Body of pancreas (tissue), 4 donors: ENCODE results near the gene BMP3. TPM values are rescaled to one million over a fixed set of nuclear protein-coding genes. Genes with fewer than 3 reads are reported as not detected.

Experiments
- ATAC-seq: fragments of 150-250 bp; one replicate; pipeline ENCODE4 v1.9.1; 2016
- DNase-seq, 4 donors: peaks; one replicate each; pipeline ENCODE4 v3.0.0-alpha.2; 2019
- H3K27ac ChIP-seq, 4 donors: fragments of 200-600 bp; sonication (generic); 1 replicate in 3 of 4; 2 replicates in 1 of 4; pipeline versions ENCODE4 v1.5.1 to v1.6.1; 2016 to 2019; ENCODE audit warnings: mild to moderate bottlenecking in 1 of 4, mixed read lengths in 1 of 4, moderate library complexity in 1 of 4
- H3K27me3 ChIP-seq, 2 donors: fragments of 200-600 bp; sonication (generic); one replicate each; pipeline ENCODE4 v1.6.0; 2016; ENCODE audit warnings: mild to moderate bottlenecking in 1 of 2
- H3K36me3 ChIP-seq, 2 donors: fragments of 200-600 bp; sonication (generic); replicated peaks in 1 of 2; 2 replicates each; pipeline ENCODE4 v1.5.1; 2016; ENCODE audit warnings: low read depth in 2 of 2; ENCODE audit not compliant: insufficient read depth in 1 of 2
- H3K4me1 ChIP-seq: fragments of 200-600 bp; sonication (generic); one replicate; pipeline ENCODE4 v1.6.0; 2016
- H3K4me3 ChIP-seq, 2 donors: fragments of 200-600 bp; sonication (generic); 1 replicate in 1 of 2; 2 replicates in 1 of 2; pipeline ENCODE4 v1.5.1; 2016 to 2019
- H3K9me3 ChIP-seq, 3 donors: fragments of 200-600 bp; sonication (generic); 1 replicate in 2 of 3; 2 replicates in 1 of 3; pipeline ENCODE4 v1.5.1; 2016
- POLR2A ChIP-seq, 3 donors: fragments of 450-650 bp; IDR thresholded peaks; one replicate each; pipeline ENCODE4 v1.6.1; 2016; ENCODE audit warnings: antibody characterized with exemption in 3 of 3, mild to moderate bottlenecking in 2 of 3
- WGBS, 2 donors: methylation state at CpG; one replicate each; pipeline ENCODE4 v1.1.5; 2017; 5-methylcytosine and 5-hydroxymethylcytosine counted together
- intact Hi-C: fragments of 100-400 bp; cut with DNase I; formaldehyde crosslinking; loops from one replicate; pipeline ENCODE4 v1.15.1; 2023
- total RNA-seq, 2 donors: library from RNA; depleted of rRNA; stranded (reverse); fragments of >200 nt; gene quantifications; one replicate each; pipeline ENCODE4 v1.1.0, GENCODE V29; 2016
- TF ChIP-seq, protein P1 (sequence below), 7 experiments: fragments of 450-650 bp in 4 of 7; fragments of 200-600 bp in 3 of 7; sonication (generic) in 3 of 7; IDR thresholded peaks; one replicate each; pipeline ENCODE4 v1.5.1; 2016 to 2019; ENCODE audit warnings: antibody characterized with exemption in 7 of 7

Gene BMP3
- total RNA-seq, 2 donors from 2014 or later, result 0.26 TPM; not detected in 1

- DNase-seq (no peak), ATAC-seq (no peak)
- Histone ChIP-seq H3K36me3 (no peaks in the 10 kb centered on the region), H3K9me3 (no peaks in the 10 kb centered on the region), H3K27me3 (no peaks in the 10 kb centered on the region), H3K4me3 (no peak overlapping the region), H3K27ac (no peak overlapping the region), H3K4me1 (no peaks in the 10 kb centered on the region)
- intact Hi-C loops, result no loop called here
- 16 to 18% methylated on average over 4 of the region's 4 CpGs for WGBS, 2 donors
- TF ChIP-seq POLR2A (IDR thresholded peaks at IDR 0.05), result no peak
- TF ChIP-seq, protein P1, sequence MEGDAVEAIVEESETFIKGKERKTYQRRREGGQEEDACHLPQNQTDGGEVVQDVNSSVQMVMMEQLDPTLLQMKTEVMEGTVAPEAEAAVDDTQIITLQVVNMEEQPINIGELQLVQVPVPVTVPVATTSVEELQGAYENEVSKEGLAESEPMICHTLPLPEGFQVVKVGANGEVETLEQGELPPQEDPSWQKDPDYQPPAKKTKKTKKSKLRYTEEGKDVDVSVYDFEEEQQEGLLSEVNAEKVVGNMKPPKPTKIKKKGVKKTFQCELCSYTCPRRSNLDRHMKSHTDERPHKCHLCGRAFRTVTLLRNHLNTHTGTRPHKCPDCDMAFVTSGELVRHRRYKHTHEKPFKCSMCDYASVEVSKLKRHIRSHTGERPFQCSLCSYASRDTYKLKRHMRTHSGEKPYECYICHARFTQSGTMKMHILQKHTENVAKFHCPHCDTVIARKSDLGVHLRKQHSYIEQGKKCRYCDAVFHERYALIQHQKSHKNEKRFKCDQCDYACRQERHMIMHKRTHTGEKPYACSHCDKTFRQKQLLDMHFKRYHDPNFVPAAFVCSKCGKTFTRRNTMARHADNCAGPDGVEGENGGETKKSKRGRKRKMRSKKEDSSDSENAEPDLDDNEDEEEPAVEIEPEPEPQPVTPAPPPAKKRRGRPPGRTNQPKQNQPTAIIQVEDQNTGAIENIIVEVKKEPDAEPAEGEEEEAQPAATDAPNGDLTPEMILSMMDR (IDR thresholded peaks at IDR 0.05), result peak; percentile 45 to 69 (median 54)
These were observed 9.6 kb downstream of the BMP3 start for GRCh38 chr4:81040012-81040659.

DNA sequence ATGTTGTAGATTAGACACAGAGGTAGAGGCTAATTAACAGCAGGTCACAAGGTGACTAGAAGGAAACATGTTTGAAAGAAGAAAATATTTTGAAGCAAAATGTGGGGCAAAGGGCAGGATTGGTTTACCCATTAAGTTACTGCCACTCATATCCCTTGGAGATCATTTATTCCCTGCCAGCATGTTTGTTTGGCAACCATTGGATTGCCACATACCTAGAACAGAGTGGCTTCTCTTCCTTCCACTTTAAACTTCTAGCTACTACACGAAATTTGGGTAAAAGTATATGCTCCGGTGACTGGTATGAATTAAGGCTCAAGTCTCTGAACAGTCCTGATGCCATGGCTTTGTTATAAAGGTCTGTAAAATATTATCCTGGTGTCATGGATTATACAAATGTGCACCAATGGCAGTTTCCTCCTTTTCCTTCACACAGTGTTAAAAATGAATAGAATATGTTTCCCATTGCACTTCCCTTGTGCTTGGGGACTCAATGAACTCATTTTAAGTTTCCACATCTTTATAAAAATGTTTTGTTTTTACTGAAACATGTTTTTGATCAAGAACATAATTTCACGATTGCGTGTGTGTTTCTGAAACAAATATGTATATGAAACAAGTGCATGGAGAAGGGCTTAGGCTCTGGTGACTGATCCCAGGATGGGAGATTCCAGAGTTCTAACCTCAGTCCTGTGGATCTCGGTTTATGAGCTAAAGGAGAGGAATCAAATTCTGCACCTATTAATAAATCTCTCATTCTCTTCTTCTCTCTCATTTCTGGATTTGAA is 12.3 kb downstream of the BMP3 start:
- intact Hi-C loops, result no loop called here

GRCh38 chr4:81049330-81049729 is 18.8 kb downstream of the BMP3 start:
- WGBS, 2 donors, result 74 to 79% methylated on average over 4 of the region's 4 CpGs

More for the DNA sequence above, 12.3 kb downstream of the BMP3 start:
- Histone ChIP-seq H3K4me3 (no peak overlapping the region), H3K9me3 (no peaks in the 10 kb centered on the region), H3K27me3 (no peaks in the 10 kb centered on the region), H3K27ac (no peak overlapping the region), H3K4me1 (no peaks in the 10 kb centered on the region), H3K36me3 (no peaks in the 10 kb centered on the region)
- 52% methylated on average over 5 of the region's 5 CpGs for WGBS, 2 donors
- DNase-seq, result no peak
- no peak for ATAC-seq
- no peak for TF ChIP-seq POLR2A (IDR thresholded peaks at IDR 0.05)
- TF ChIP-seq, protein P1 (IDR thresholded peaks at IDR 0.05), result no peak

GRCh38 chr4:81049907-81050306 is 19.4 kb downstream of the BMP3 start:
- DNase-seq (no peak), ATAC-seq (no peak)
- no peaks in the 10 kb centered on the region for H3K4me1 ChIP-seq
- 24 to 44% methylated on average over 3 of the region's 3 CpGs for WGBS, 2 donors
- no peaks in the 10 kb centered on the region for H3K36me3 ChIP-seq
- intact Hi-C loops, result no loop called here
- H3K27ac ChIP-seq, result no peak overlapping the region
- no peaks in the 10 kb centered on the region for H3K27me3 ChIP-seq
- H3K9me3 ChIP-seq, result no peaks in the 10 kb centered on the region
- TF ChIP-seq, protein P1 (IDR thresholded peaks at IDR 0.05), result no peak
- no peak for TF ChIP-seq POLR2A (IDR thresholded peaks at IDR 0.05)
- no peak overlapping the region for H3K4me3 ChIP-seq

More at GRCh38 chr4:81049330-81049729, 18.8 kb downstream of the BMP3 start:
- no peak overlapping the region for H3K4me3 ChIP-seq
- no peaks in the 10 kb centered on the region for H3K36me3 ChIP-seq
- H3K27ac ChIP-seq, result no peak overlapping the region
- H3K4me1 ChIP-seq, result no peaks in the 10 kb centered on the region
- ATAC-seq (no peak), DNase-seq (no peak)
- intact Hi-C loops, result no loop called here
- no peaks in the 10 kb centered on the region for H3K27me3 ChIP-seq
- no peak for TF ChIP-seq POLR2A (IDR thresholded peaks at IDR 0.05)
- TF ChIP-seq, protein P1 (IDR thresholded peaks at IDR 0.05), result no peak
- H3K9me3 ChIP-seq, result no peaks in the 10 kb centered on the region
